ENCODE results near the gene NSUN6. TPM values are rescaled to one million over a fixed set of nuclear protein-coding genes. Genes with fewer than 3 reads are reported as not detected.

The NSUN6 gene
- total and polyA plus RNA-seq, 3 experiments from 2014 or later = 8.6 to 16.4 (median 14.1) TPM

- Mint-ChIP-seq H3K27me3 (no peaks in the 10 kb centered on the region), H3K36me3 (peaks cover 6 to 52% (median 36%) of the 10 kb centered on the region in 3 donors), H3K27ac (no peak overlapping the region), H3K4me1 (no peaks in the 10 kb centered on the region), H3K4me3 (no peak overlapping the region), H3K9me3 (no peaks in the 10 kb centered on the region)
- Histone ChIP-seq H3K9me3 (ENCODE audit: low read length) (no peaks in the 10 kb centered on the region), H3K27me3 (ENCODE audit: insufficient read depth, low read length, poor library complexity, severe bottlenecking) (no peaks in the 10 kb centered on the region), H3K27ac (ENCODE audit: low read depth, low read length) (no peak overlapping the region), H3K4me1 (ENCODE audit: insufficient read depth, low read length) (no peaks in the 10 kb centered on the region), H3K36me3 (ENCODE audit: insufficient read depth, low read length) (peaks cover 4% of the 10 kb centered on the region), H3K4me3 (ENCODE audit: low read length) (no peak overlapping the region)
- ChIA-PET CTCF (no interaction called here), POLR2A (no interaction called here)
- no peak for DNase-seq
Observed at GRCh38 chr10:18619016-18619415, 32.4 kb downstream of the NSUN6 start.

GRCh38 chr10:18616337-18616736 is 35.0 kb downstream of the NSUN6 start:
- Histone ChIP-seq H3K9me3 (ENCODE audit: low read length) (no peaks in the 10 kb centered on the region), H3K27ac (ENCODE audit: low read depth, low read length) (no peak overlapping the region), H3K4me3 (ENCODE audit: low read length) (no peak overlapping the region), H3K4me1 (ENCODE audit: insufficient read depth, low read length) (no peaks in the 10 kb centered on the region), H3K27me3 (ENCODE audit: insufficient read depth, low read length, poor library complexity, severe bottlenecking) (no peaks in the 10 kb centered on the region), H3K36me3 (ENCODE audit: insufficient read depth, low read length) (peaks cover 4% of the 10 kb centered on the region)
- ChIA-PET POLR2A (no interaction called here), CTCF (no interaction called here)
- DNase-seq = no peak
- Mint-ChIP-seq H3K4me1 (no peaks in the 10 kb centered on the region), H3K4me3 (no peak overlapping the region), H3K27ac (peak overlapping the region in 1 of 8 donors; percentile 73), H3K27me3 (no peaks in the 10 kb centered on the region), H3K9me3 (no peaks in the 10 kb centered on the region), H3K36me3 (peaks cover 6 to 56% (median 37%) of the 10 kb centered on the region in 3 donors)

- POLR2A ChIA-PET = interaction anchor here (0.6 kb wide), 1 partner anchor 29 kb away, joined by 5 read pairs; no protein-coding TSS in a partner anchor
- H3K36me3 Mint-ChIP-seq = peaks cover 5 to 53% (median 37%) of the 10 kb centered on the region in 3 donors
- Histone ChIP-seq H3K36me3 (ENCODE audit: insufficient read depth, low read length) (peaks cover 4% of the 10 kb centered on the region), H3K9me3 (ENCODE audit: low read length) (no peaks in the 10 kb centered on the region), H3K27ac (ENCODE audit: low read depth, low read length) (no peak overlapping the region), H3K4me3 (ENCODE audit: low read length) (no peak overlapping the region), H3K27me3 (ENCODE audit: insufficient read depth, low read length, poor library complexity, severe bottlenecking) (no peaks in the 10 kb centered on the region), H3K4me1 (ENCODE audit: insufficient read depth, low read length) (no peaks in the 10 kb centered on the region)
- DNase-seq = no peak
- CTCF ChIA-PET = no interaction called here
- H3K4me1 Mint-ChIP-seq = no peaks in the 10 kb centered on the region
- H3K9me3 Mint-ChIP-seq = no peaks in the 10 kb centered on the region
- H3K27me3 Mint-ChIP-seq = no peaks in the 10 kb centered on the region
- no peak overlapping the region for H3K27ac Mint-ChIP-seq
- no peak overlapping the region for H3K4me3 Mint-ChIP-seq
Observed at GRCh38 chr10:18615618-18616017, 35.8 kb downstream of the NSUN6 start.

GRCh38 chr10:18611168-18611567 is 40.2 kb downstream of the NSUN6 start:
- Histone ChIP-seq H3K9me3 (ENCODE audit: low read length) (no peaks in the 10 kb centered on the region), H3K27ac (ENCODE audit: low read depth, low read length) (no peak overlapping the region), H3K27me3 (ENCODE audit: insufficient read depth, low read length, poor library complexity, severe bottlenecking) (no peaks in the 10 kb centered on the region), H3K4me3 (ENCODE audit: low read length) (no peak overlapping the region), H3K36me3 (ENCODE audit: insufficient read depth, low read length) (peaks cover 4% of the 10 kb centered on the region), H3K4me1 (ENCODE audit: insufficient read depth, low read length) (no peaks in the 10 kb centered on the region)
- ChIA-PET POLR2A (no interaction called here), CTCF (no interaction called here)
- H3K4me3 Mint-ChIP-seq = no peak overlapping the region
- H3K36me3 Mint-ChIP-seq = peaks cover 2 to 65% (median 23%) of the 10 kb centered on the region in 3 donors
- no peaks in the 10 kb centered on the region for H3K4me1 Mint-ChIP-seq
- H3K9me3 Mint-ChIP-seq = no peaks in the 10 kb centered on the region
- no peak overlapping the region for H3K27ac Mint-ChIP-seq
- DNase-seq = no peak
- H3K27me3 Mint-ChIP-seq = no peaks in the 10 kb centered on the region

- Mint-ChIP-seq H3K27ac (peak overlapping the region in 2 of 8 donors; percentile 19 to 51), H3K9me3 (no peaks in the 10 kb centered on the region), H3K36me3 (peaks cover 4 to 64% (median 27%) of the 10 kb centered on the region in 3 donors), H3K4me1 (no peaks in the 10 kb centered on the region), H3K4me3 (no peak overlapping the region), H3K27me3 (no peaks in the 10 kb centered on the region)
- POLR2A ChIA-PET = no interaction called here
- Histone ChIP-seq H3K27me3 (ENCODE audit: insufficient read depth, low read length, poor library complexity, severe bottlenecking) (no peaks in the 10 kb centered on the region), H3K4me1 (ENCODE audit: insufficient read depth, low read length) (no peaks in the 10 kb centered on the region), H3K27ac (ENCODE audit: low read depth, low read length) (no peak overlapping the region), H3K9me3 (ENCODE audit: low read length) (no peaks in the 10 kb centered on the region), H3K36me3 (ENCODE audit: insufficient read depth, low read length) (peaks cover 2% of the 10 kb centered on the region), H3K4me3 (ENCODE audit: low read length) (no peak overlapping the region)
- CTCF ChIA-PET = no interaction called here
- no peak for DNase-seq
Observed at GRCh38 chr10:18610517-18610916, 40.9 kb downstream of the NSUN6 start.

GRCh38 chr10:18608596-18608995 is 42.8 kb downstream of the NSUN6 start:
- CTCF ChIA-PET = no interaction called here

GRCh38 chr10:18607503-18608378 is 43.6 kb downstream of the NSUN6 start:
- Histone ChIP-seq H3K4me1 (ENCODE audit: insufficient read depth, low read length) (no peaks in the 10 kb centered on the region), H3K9me3 (ENCODE audit: low read length) (no peaks in the 10 kb centered on the region), H3K4me3 (ENCODE audit: low read length) (no peak overlapping the region), H3K27me3 (ENCODE audit: insufficient read depth, low read length, poor library complexity, severe bottlenecking) (no peaks in the 10 kb centered on the region), H3K27ac (ENCODE audit: low read depth, low read length) (no peak overlapping the region), H3K36me3 (ENCODE audit: insufficient read depth, low read length) (no peaks in the 10 kb centered on the region)
- H3K4me1 Mint-ChIP-seq = no peaks in the 10 kb centered on the region
- no peaks in the 10 kb centered on the region for H3K9me3 Mint-ChIP-seq
- DNase-seq = no peak
- no peaks in the 10 kb centered on the region for H3K27me3 Mint-ChIP-seq
- H3K4me3 Mint-ChIP-seq = no peak overlapping the region
- ChIA-PET CTCF (no interaction called here), POLR2A (no interaction called here)
- H3K36me3 Mint-ChIP-seq = peaks cover 4 to 62% (median 19%) of the 10 kb centered on the region in 3 donors
- no peak overlapping the region for H3K27ac Mint-ChIP-seq

More at GRCh38 chr10:18608596-18608995, 42.8 kb downstream of the NSUN6 start:
- Histone ChIP-seq H3K36me3 (ENCODE audit: insufficient read depth, low read length) (no peaks in the 10 kb centered on the region), H3K27me3 (ENCODE audit: insufficient read depth, low read length, poor library complexity, severe bottlenecking) (no peaks in the 10 kb centered on the region), H3K4me1 (ENCODE audit: insufficient read depth, low read length) (no peaks in the 10 kb centered on the region), H3K9me3 (ENCODE audit: low read length) (no peaks in the 10 kb centered on the region), H3K27ac (ENCODE audit: low read depth, low read length) (no peak overlapping the region), H3K4me3 (ENCODE audit: low read length) (no peak overlapping the region)
- no peak for DNase-seq
- no peak overlapping the region for H3K4me3 Mint-ChIP-seq
- POLR2A ChIA-PET = no interaction called here
- no peaks in the 10 kb centered on the region for H3K9me3 Mint-ChIP-seq
- no peaks in the 10 kb centered on the region for H3K27me3 Mint-ChIP-seq
- H3K36me3 Mint-ChIP-seq = peaks cover 4 to 61% (median 21%) of the 10 kb centered on the region in 3 donors
- H3K4me1 Mint-ChIP-seq = no peaks in the 10 kb centered on the region
- H3K27ac Mint-ChIP-seq = no peak overlapping the region

- Histone ChIP-seq H3K36me3 (ENCODE audit: insufficient read depth, low read length) (no peaks in the 10 kb centered on the region), H3K4me1 (ENCODE audit: insufficient read depth, low read length) (no peaks in the 10 kb centered on the region)
- H3K4me1 Mint-ChIP-seq = no peaks in the 10 kb centered on the region
Observed at GRCh38 chr10:18606051-18606695, 45.2 kb downstream of the NSUN6 start.

More at GRCh38 chr10:18606051-18606695, 45.2 kb downstream of the NSUN6 start:
- H3K27ac ChIP-seq (ENCODE audit: low read depth, low read length) = no peak overlapping the region
- Mint-ChIP-seq H3K36me3 (peaks cover 4 to 51% (median 13%) of the 10 kb centered on the region in 3 donors), H3K4me3 (no peak overlapping the region), H3K27me3 (no peaks in the 10 kb centered on the region), H3K27ac (no peak overlapping the region), H3K9me3 (no peaks in the 10 kb centered on the region)
- H3K27me3 ChIP-seq (ENCODE audit: insufficient read depth, low read length, poor library complexity, severe bottlenecking) = no peaks in the 10 kb centered on the region
- POLR2A ChIA-PET = no interaction called here
- CTCF ChIA-PET = no interaction called here
- no peaks in the 10 kb centered on the region for H3K9me3 ChIP-seq (ENCODE audit: low read length)
- no peak for DNase-seq
- H3K4me3 ChIP-seq (ENCODE audit: low read length) = no peak overlapping the region
